Measurements from ENCODE around the gene C11orf86.

The C11orf86 gene

GRCh38 chr11:66953081-66953833 lies 21.8 kb upstream of the C11orf86 start:
- H2AFZ ChIP-seq (ENCODE audit: low read depth, low read length): no peak overlapping the region
- no peak for TF ChIP-seq CTCF (IDR thresholded peaks at IDR 0.05; ENCODE audit: low read depth, low read length)
- no peak for TF ChIP-seq EZH2phosphoT487 (IDR thresholded peaks at IDR 0.05; ENCODE audit: low read depth)
- no peak overlapping the region for H3K4me2 ChIP-seq (ENCODE audit: low read length)
- H3K4me1 ChIP-seq (ENCODE audit: low read length): peaks cover 2% of the 10 kb centered on the region; the same call in 1 of the 2 replicates
- no peaks in the 10 kb centered on the region for H3K79me2 ChIP-seq (ENCODE audit: low read length)
- H3K9me3 ChIP-seq (ENCODE audit: insufficient read depth, low read length): no peaks in the 10 kb centered on the region
- peaks cover 14% of the 10 kb centered on the region; the same call in 1 of the 2 replicates for H3K27me3 ChIP-seq (ENCODE audit: low read depth, low read length)
- no peaks in the 10 kb centered on the region for H3K36me3 ChIP-seq (replicated peaks; ENCODE audit: low read depth, low read length)
- no peak overlapping the region for H3K27ac ChIP-seq (ENCODE audit: low read length)
- H3K9ac ChIP-seq (ENCODE audit: low read length): no peak overlapping the region
- H4K20me1 ChIP-seq (ENCODE audit: insufficient read depth, low read length): no peaks in the 10 kb centered on the region
- H3K4me3 ChIP-seq (ENCODE audit: low read length): no peak overlapping the region

- no peak overlapping the region for H3K9ac ChIP-seq (ENCODE audit: low read length)
- H3K27me3 ChIP-seq (ENCODE audit: low read depth, low read length): 0 out of 2 replicates have a peak, but pooled peaks cover 11% of the 10 kb centered on the region
- H3K4me2 ChIP-seq (ENCODE audit: low read length): no peak overlapping the region
- no peak overlapping the region for H3K27ac ChIP-seq (ENCODE audit: low read length)
- H3K4me1 ChIP-seq (ENCODE audit: low read length): peaks cover 5% of the 10 kb centered on the region; the same call in 1 of the 2 replicates
- H3K9me3 ChIP-seq (ENCODE audit: insufficient read depth, low read length): no peaks in the 10 kb centered on the region
- TF ChIP-seq CTCF (IDR thresholded peaks at IDR 0.05; ENCODE audit: low read depth, low read length) (no peak), EZH2phosphoT487 (IDR thresholded peaks at IDR 0.05; ENCODE audit: low read depth) (no peak)
- no peak overlapping the region for H3K4me3 ChIP-seq (ENCODE audit: low read length)
- no peaks in the 10 kb centered on the region for H3K79me2 ChIP-seq (ENCODE audit: low read length)
- H3K36me3 ChIP-seq (replicated peaks; ENCODE audit: low read depth, low read length): no peaks in the 10 kb centered on the region
- no peak overlapping the region for H2AFZ ChIP-seq (ENCODE audit: low read depth, low read length)
- H4K20me1 ChIP-seq (ENCODE audit: insufficient read depth, low read length): no peaks in the 10 kb centered on the region
Measured at GRCh38 chr11:66956689-66957290, 18.3 kb upstream of the C11orf86 start.

- no peak overlapping the region for H3K4me3 ChIP-seq (ENCODE audit: low read length)
- no peak for TF ChIP-seq EZH2phosphoT487 (IDR thresholded peaks at IDR 0.05; ENCODE audit: low read depth)
- TF ChIP-seq CTCF (IDR thresholded peaks at IDR 0.05; ENCODE audit: low read depth, low read length): no peak
- no peak overlapping the region for H3K27ac ChIP-seq (ENCODE audit: low read length)
- no peaks in the 10 kb centered on the region for H4K20me1 ChIP-seq (ENCODE audit: insufficient read depth, low read length)
- no peaks in the 10 kb centered on the region for H3K79me2 ChIP-seq (ENCODE audit: low read length)
- peaks cover 5% of the 10 kb centered on the region; the same call in 1 of the 2 replicates for H3K4me1 ChIP-seq (ENCODE audit: low read length)
- no peaks in the 10 kb centered on the region for H3K9me3 ChIP-seq (ENCODE audit: insufficient read depth, low read length)
- no peak overlapping the region for H3K4me2 ChIP-seq (ENCODE audit: low read length)
- H3K27me3 ChIP-seq (ENCODE audit: low read depth, low read length): 0 out of 2 replicates have a peak, but pooled peaks cover 7% of the 10 kb centered on the region
- H3K36me3 ChIP-seq (replicated peaks; ENCODE audit: low read depth, low read length): no peaks in the 10 kb centered on the region
- no peak overlapping the region for H2AFZ ChIP-seq (ENCODE audit: low read depth, low read length)
- H3K9ac ChIP-seq (ENCODE audit: low read length): no peak overlapping the region
Measured at GRCh38 chr11:66957971-66958231, 17.2 kb upstream of the C11orf86 start.

GRCh38 chr11:66958232-66958955 lies 16.7 kb upstream of the C11orf86 start, which contains the start of gene PC:
Gene PC (minus strand): TSS chr11:66958383. CDS start chr11:66872159, 86,224 bp downstream.
- Histone ChIP-seq H3K9me3 (ENCODE audit: insufficient read depth, low read length) (no peaks in the 10 kb centered on the region), H2AFZ (ENCODE audit: low read depth, low read length) (no peak within 1 kb of the TSS), H3K9ac (ENCODE audit: low read length) (no peak within 1 kb of the TSS), H3K27me3 (ENCODE audit: low read depth, low read length) (0 out of 2 replicates have a peak, but pooled peaks cover 7% of the 10 kb centered on the region), H3K27ac (ENCODE audit: low read length) (no peak within 1 kb of the TSS), H3K4me2 (ENCODE audit: low read length) (no peak within 1 kb of the TSS), H4K20me1 (ENCODE audit: insufficient read depth, low read length) (no peaks in the 10 kb centered on the region), H3K4me3 (ENCODE audit: low read length) (no peak within 1 kb of the TSS), H3K36me3 (replicated peaks; ENCODE audit: low read depth, low read length) (no peaks in the 10 kb centered on the region), H3K79me2 (ENCODE audit: low read length) (no peaks in the 10 kb centered on the region), H3K4me1 (ENCODE audit: low read length) (peaks cover 5% of the 10 kb centered on the region; the same call in 1 of the 2 replicates)
- no peak for TF ChIP-seq CTCF (IDR thresholded peaks at IDR 0.05; ENCODE audit: low read depth, low read length)
- TF ChIP-seq EZH2phosphoT487 (IDR thresholded peaks at IDR 0.05; ENCODE audit: low read depth): no peak

Measured in OCI-LY3 (cell line).